ENCODE measurements around the gene STAT6.
"Not testable (repeated sequence)": the region's sequence is repeated elsewhere in the genome, so short reads cannot be mapped to it uniquely, and the experiment has no call there.

The STAT6 gene

GRCh38 chr12:57073566-57074450 lies 37.4 kb downstream of the STAT6 start:
- H3K4me3 ChIP-seq (ENCODE audit: low read length): not testable (repeated sequence)

GRCh38 chr12:57072661-57073060 lies 38.5 kb downstream of the STAT6 start:
- no peak for DNase-seq (ENCODE audit: low read depth, low spot score)
- no peak overlapping the region for H3K4me3 ChIP-seq (ENCODE audit: low read length)

More at GRCh38 chr12:57073566-57074450, 37.4 kb downstream of the STAT6 start:
- not testable (repeated sequence) for DNase-seq (ENCODE audit: low read depth, low spot score)

GRCh38 chr12:57069523-57069922 lies 41.6 kb downstream of the STAT6 start:
- DNase-seq (ENCODE audit: low read depth, low spot score): peak; percentile 77
- no peak overlapping the region for H3K4me3 ChIP-seq (ENCODE audit: low read length)

- DNase-seq (ENCODE audit: low read depth, low spot score): no peak
- H3K4me3 ChIP-seq (ENCODE audit: low read length): no peak overlapping the region
Observed at GRCh38 chr12:57066245-57066644, 44.9 kb downstream of the STAT6 start.

GRCh38 chr12:57063991-57064685 lies 47.0 kb downstream of the STAT6 start:
- no peak overlapping the region for H3K4me3 ChIP-seq (ENCODE audit: low read length)

GRCh38 chr12:57058454-57058853 lies 52.7 kb downstream of the STAT6 start:
- DNase-seq (ENCODE audit: low read depth, low spot score): no peak
- no peak overlapping the region for H3K4me3 ChIP-seq (ENCODE audit: low read length)

More at GRCh38 chr12:57063991-57064685, 47.0 kb downstream of the STAT6 start:
- DNase-seq (ENCODE audit: low read depth, low spot score): no peak

- DNase-seq (ENCODE audit: low read depth, low spot score): no peak
- no peak overlapping the region for H3K4me3 ChIP-seq (ENCODE audit: low read length)
Observed at GRCh38 chr12:57057067-57057751, 54.0 kb downstream of the STAT6 start.

- no peak overlapping the region for H3K4me3 ChIP-seq (ENCODE audit: low read length)
- no peak for DNase-seq (ENCODE audit: low read depth, low spot score)
Observed at GRCh38 chr12:57055824-57056223, 55.3 kb downstream of the STAT6 start.

GRCh38 chr12:57053901-57054300 lies 57.3 kb downstream of the STAT6 start:
- DNase-seq (ENCODE audit: low read depth, low spot score); H3K4me3 ChIP-seq (ENCODE audit: low read length): not testable (repeated sequence)

GRCh38 chr12:57053146-57053545 lies 58.0 kb downstream of the STAT6 start:
- not testable (repeated sequence) for H3K4me3 ChIP-seq (ENCODE audit: low read length); DNase-seq (ENCODE audit: low read depth, low spot score)

GRCh38 chr12:57051011-57051410 lies 60.2 kb downstream of the STAT6 start:
- no peak overlapping the region for H3K4me3 ChIP-seq (ENCODE audit: low read length)
- no peak for DNase-seq (ENCODE audit: low read depth, low spot score)

GRCh38 chr12:57049890-57050289 lies 61.3 kb downstream of the STAT6 start, which contains the start of gene MYO1A:
TSS of gene MYO1A (minus strand) at chr12:57050129. CDS start at chr12:57048323, 1,806 bp downstream.
- no peak within 1 kb of the TSS for H3K4me3 ChIP-seq (ENCODE audit: low read length)
- DNase-seq (ENCODE audit: low read depth, low spot score): no peak

GRCh38 chr12:57049119-57049446 lies 62.1 kb downstream of the STAT6 start:
- H3K4me3 ChIP-seq (ENCODE audit: low read length): no peak overlapping the region
- no peak for DNase-seq (ENCODE audit: low read depth, low spot score)

GRCh38 chr12:57048423-57049118 lies 62.6 kb downstream of the STAT6 start:
- peak overlapping the region; percentile 42 for H3K4me3 ChIP-seq (ENCODE audit: low read length)
- peak; percentile 66 for DNase-seq (ENCODE audit: low read depth, low spot score)

GRCh38 chr12:57047981-57048380 lies 63.2 kb downstream of the STAT6 start:
- no peak for DNase-seq (ENCODE audit: low read depth, low spot score)
- peak overlapping the region; percentile 42 for H3K4me3 ChIP-seq (ENCODE audit: low read length)

GRCh38 chr12:57046947-57047890 lies 63.9 kb downstream of the STAT6 start:
- H3K4me3 ChIP-seq (ENCODE audit: low read length): peak overlapping the region; percentile 42
- peak; percentile 92 for DNase-seq (ENCODE audit: low read depth, low spot score)

GRCh38 chr12:57046086-57046791 lies 64.9 kb downstream of the STAT6 start:
- DNase-seq (ENCODE audit: low read depth, low spot score): no peak

More at GRCh38 chr12:57046086-57046791, 64.9 kb downstream of the STAT6 start:
- H3K4me3 ChIP-seq (ENCODE audit: low read length): no peak overlapping the region

All from Jurkat, Clone E6-1 (cell line).